HS-27A (cell line): ENCODE results near the gene DDX59.
A peak's percentile ranks its signal among the peaks of the same experiment; 100 is the strongest.

Source experiments
- DNase-seq: peaks from one replicate; pipeline ENCODE4 v3.0.0-alpha.2; 2012; ENCODE audit warnings: low read depth, missing footprints

Gene DDX59

GRCh38 chr1:200669314-200670241 is at the start of gene DDX59:
DDX59 (minus strand) TSS chr1:200669907; CDS start chr1:200666740, 3,167 bp downstream.
- DNase-seq, result peak; percentile 91

- DNase-seq, result no peak
Observed at GRCh38 chr1:200714504-200715187, 44.9 kb upstream of the DDX59 start.

- no peak for DNase-seq
Observed at GRCh38 chr1:200710166-200710565, 40.5 kb upstream of the DDX59 start.

- DNase-seq, result no peak
Observed at GRCh38 chr1:200708769-200709168, 39.1 kb upstream of the DDX59 start.

- DNase-seq, result no peak
Observed at GRCh38 chr1:200708161-200708560, 38.5 kb upstream of the DDX59 start.

GRCh38 chr1:200707116-200707515 is 37.4 kb upstream of the DDX59 start:
- no peak for DNase-seq

- no peak for DNase-seq
Observed at GRCh38 chr1:200706111-200706814, 36.6 kb upstream of the DDX59 start.

GRCh38 chr1:200704986-200705500 is 35.3 kb upstream of the DDX59 start:
- no peak for DNase-seq

- DNase-seq, result peak; percentile 5
Observed at GRCh38 chr1:200699871-200700270, 30.2 kb upstream of the DDX59 start.

- DNase-seq, result no peak
Observed at GRCh38 chr1:200694738-200695137, 25.0 kb upstream of the DDX59 start.

GRCh38 chr1:200693327-200693726 is 23.6 kb upstream of the DDX59 start:
- no peak for DNase-seq

GRCh38 chr1:200692316-200692715 is 22.6 kb upstream of the DDX59 start:
- DNase-seq, result no peak

- DNase-seq, result no peak
Observed at GRCh38 chr1:200686620-200687019, 16.9 kb upstream of the DDX59 start.

- DNase-seq, result no peak
Observed at GRCh38 chr1:200684015-200684414, 14.3 kb upstream of the DDX59 start.

- no peak for DNase-seq
Observed at GRCh38 chr1:200683298-200683697, 13.6 kb upstream of the DDX59 start.

GRCh38 chr1:200681231-200681630 is 11.5 kb upstream of the DDX59 start:
- DNase-seq, result no peak

GRCh38 chr1:200676829-200677228 is 7.1 kb upstream of the DDX59 start:
- DNase-seq, result no peak

- DNase-seq, result no peak
Observed at GRCh38 chr1:200675588-200675852, 5.8 kb upstream of the DDX59 start.

- no peak for DNase-seq
Observed at GRCh38 chr1:200674838-200675587, 5.3 kb upstream of the DDX59 start.

GRCh38 chr1:200673952-200674823 is 4.5 kb upstream of the DDX59 start:
- DNase-seq, result no peak

- DNase-seq, result no peak
Observed at GRCh38 chr1:200671235-200671786, 1.6 kb upstream of the DDX59 start.
